NCI-H69 (cell line): Measurements from ENCODE around the gene LCP1.

ENCODE experiments used
- DNase-seq: peaks from one replicate; lab custom pipeline; 2025; lab: John Stamatoyannopoulos, UW

Gene LCP1

GRCh38 chr13:46158983-46159382 is 23.0 kb downstream of the LCP1 start:
- no peak for DNase-seq

DNA sequence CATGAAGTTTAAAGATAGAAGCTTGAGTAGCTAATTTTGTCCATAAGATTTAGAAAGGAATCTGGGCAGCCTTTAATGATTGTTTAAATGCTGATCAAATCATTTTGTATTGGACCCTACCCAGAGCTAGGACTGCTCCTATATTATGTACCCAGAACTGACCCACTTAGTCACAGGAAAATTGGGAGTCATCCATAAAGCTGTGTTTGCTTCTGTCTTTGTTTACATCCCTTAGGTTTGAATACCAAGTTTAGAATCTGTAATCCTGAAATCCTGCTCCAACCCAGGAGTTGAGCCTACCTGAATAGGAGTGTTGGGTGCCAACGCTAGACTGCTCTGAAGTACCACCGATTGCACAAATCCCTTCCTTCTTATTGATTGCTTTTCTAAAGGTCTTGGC is 23.8 kb downstream of the LCP1 start:
- no peak for DNase-seq

DNA sequence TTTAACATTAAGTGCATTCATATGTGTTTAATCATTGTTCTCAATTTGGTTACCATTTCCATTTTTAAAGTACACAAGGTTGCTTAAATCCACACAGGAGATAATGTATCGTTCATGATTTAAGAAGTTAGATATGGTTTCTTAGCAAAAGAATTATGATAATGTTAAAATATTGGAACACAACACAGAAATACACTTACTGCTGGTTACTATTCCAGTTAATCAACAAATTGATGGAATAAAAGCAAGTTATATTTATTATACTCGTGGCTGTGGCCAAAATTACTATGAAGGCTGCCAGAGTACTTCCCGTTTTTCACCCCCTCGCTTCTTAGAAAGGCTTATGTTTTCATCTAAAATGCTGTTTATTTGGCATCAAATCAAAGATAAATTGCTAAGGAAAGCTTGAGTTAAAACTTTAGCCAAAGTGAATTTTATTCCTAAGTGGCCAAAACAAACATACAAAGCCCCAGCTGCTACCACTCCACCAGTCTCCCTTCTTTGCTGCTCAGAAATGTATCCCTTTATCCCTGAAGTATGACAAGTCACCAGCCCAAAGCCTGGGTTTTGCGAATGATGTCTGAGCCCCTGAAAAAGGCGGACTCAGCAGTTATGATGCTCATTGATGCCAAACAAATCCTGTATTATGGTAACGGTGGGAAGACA is 27.7 kb downstream of the LCP1 start:
- no peak for DNase-seq

DNA sequence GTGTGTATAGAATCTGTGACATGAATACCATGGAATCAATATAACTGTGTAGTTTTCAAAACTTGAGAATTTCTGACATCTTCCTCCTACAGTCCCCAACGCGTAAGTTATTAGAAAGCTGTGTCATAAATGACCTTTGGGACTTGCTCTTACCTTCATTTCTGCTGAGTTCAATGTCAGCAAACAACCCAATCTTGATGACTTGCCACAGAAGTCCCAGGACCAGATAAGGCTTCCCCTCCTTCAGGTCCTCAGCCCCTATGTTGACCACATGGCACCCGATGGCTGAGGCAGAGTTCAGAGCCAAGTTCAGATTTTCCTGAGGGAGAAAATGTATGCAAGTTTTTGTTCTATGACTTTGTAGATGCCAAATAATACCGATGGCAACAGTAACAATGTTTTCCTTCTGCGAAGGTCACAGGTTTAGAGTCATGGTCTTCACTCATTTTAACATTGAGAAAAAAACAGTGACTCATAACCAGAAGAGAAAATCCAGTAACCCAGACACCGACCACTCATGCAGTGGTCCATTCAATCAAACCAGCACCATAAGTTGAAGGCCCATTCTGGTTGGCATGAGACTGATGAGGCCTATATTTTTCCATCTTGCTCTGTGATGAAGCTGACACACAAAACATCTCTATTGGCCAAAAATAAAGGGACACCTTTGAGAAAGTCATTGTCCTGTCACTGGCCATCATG is 29.2 kb downstream of the LCP1 start:
- DNase-seq = no peak

GRCh38 chr13:46150134-46150693 is 31.8 kb downstream of the LCP1 start:
- DNase-seq = no peak

DNA sequence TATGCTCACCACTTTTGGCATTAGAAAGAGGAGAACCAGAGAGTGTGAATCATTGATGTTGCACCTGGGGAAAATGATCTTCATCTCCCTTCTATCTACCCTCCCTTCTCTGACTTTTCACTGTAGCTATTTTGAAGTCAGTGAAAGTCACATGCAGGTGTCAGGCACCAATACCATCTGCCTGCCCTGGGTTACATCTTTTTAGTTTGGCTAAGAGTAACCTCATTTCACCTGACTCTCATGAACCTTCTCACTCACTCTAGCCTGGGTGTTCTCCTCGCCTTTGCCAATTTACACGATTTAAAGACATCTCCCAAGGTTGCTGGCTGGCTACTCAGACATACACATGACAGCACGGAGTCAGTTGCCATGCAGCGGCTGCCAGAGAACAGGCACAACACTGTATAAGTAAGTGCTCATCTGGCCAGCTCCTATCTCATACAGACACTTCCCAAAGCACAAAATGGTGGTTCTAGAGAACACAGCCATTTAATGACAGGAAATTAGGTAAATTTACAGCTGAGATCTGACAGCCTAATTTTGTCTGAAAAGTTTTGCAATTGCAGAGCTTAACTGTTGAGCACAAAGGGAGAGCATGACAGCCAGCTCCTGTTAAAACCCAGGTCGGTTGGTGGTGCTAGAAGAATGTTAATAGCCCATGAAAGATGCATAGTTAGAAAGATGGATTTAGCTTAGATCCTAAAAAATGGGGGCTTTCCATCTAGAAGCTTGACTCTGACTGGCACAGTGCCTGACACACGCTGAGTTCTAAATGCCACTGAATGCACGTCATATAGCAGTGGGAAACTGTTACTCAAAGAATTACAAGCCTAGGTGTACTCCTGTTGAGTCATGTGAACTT is 32.5 kb downstream of the LCP1 start:
- DNase-seq = no peak

- peak; percentile 44 for DNase-seq
These were observed 35.1 kb downstream of the LCP1 start for GRCh38 chr13:46146898-46147297.

DNA sequence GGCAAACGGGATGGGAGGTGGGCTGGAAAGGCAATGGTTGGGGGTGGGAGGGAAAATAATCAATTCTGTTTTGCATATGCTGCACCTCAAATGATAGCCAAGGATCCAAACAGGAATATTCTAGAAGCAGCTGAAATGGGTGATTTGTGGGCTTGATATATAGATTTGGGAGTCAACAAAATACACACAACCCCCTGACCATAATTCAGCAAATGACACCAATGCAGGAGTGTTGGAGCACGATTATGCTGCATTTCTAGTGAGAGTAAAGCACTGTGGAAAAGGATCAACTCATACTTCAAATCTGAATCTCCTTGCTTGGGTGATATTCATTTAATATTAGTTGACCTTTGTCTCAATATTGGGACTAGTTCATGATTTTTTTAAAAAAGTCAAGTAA is 36.0 kb downstream of the LCP1 start:
- DNase-seq = no peak

DNA sequence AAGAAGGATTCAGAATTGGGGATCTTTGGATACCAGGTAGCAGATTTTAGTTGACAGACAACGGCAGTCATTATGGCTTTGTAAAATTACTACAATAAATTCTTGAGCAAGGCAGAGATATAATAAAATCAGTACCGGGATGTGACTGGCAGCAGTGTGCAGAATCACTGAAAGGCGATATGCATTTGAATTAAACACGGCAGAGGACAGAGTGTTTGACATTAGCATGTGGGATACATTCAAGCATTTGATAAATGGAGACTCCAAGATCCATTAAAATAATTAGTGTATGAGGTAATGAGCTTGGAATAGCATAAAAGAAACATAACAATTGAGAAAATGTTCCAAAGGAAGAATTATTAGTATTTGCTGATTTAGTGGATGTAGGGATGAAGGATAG is 36.8 kb downstream of the LCP1 start:
- no peak for DNase-seq

GRCh38 chr13:46143184-46143701 is 38.7 kb downstream of the LCP1 start:
- peak; percentile 84 for DNase-seq

DNA sequence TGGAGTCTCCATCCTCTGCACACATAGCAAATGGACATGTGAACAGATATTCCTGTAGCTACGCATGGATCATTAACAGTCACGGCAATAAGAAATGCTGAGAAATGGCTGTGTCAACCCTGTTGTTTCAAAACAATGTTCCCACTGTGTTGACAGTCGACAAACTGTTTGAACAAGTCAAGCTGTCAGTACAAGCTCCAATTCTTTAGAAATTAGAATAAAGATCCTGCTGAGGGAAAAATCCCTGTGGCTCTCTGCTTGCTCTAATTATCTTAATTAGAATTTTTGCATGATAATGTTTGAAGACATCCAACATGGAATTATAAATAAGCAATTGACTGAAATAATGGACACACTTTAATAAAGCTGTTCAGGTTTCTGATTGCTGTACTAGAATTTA is 39.2 kb downstream of the LCP1 start:
- DNase-seq = peak; percentile 88

DNA sequence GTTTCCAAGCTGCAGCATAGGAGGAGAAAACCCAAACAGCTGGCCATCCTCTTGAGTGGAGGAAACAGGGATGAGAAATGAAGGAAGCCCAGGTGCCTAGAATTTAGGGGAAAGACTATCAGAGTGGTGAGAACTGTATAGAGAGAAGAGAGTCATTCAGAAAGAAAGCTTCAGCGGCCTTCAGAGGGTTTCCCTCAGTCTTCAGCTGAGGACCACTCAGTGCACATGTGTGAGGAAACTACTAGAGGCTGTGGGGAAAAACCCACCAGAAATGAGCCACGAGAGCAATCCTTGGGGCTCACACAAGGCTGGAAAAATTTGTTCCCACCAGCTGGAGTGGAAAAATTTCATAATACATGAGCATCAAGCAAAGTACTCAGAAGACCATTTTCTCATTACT is 41.9 kb downstream of the LCP1 start:
- DNase-seq = no peak

GRCh38 chr13:46137627-46138317 is 44.2 kb downstream of the LCP1 start:
- DNase-seq = no peak

- DNase-seq = no peak
These were observed 45.3 kb downstream of the LCP1 start for GRCh38 chr13:46136688-46137087.

DNA sequence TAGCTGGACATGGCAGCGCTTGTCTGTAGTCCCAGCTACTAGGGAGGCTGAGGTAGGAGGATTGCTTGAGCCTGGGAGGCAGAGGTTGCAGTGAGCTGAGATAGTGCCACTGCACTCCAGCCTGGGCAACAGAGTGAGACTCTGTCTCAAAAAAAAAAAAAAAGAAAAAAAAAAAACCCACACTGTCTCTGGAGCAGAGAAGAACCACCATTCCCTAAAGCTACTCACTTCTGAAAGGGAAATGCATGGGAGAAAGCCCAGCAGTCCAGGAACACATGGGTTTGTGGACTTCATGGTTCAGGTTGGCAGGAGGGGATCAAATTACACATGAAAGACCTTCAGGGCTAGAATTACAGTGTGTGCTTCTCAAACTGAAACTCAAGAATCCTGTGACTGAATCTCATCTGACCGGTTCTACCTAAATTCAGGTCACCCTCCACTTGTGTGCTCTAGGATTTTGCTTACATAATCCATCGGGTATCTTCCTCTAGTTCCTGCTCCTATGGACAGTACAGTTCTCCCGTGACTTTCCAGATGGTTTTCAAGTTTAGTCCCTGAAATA is 46.9 kb downstream of the LCP1 start:
- peak; percentile 24 for DNase-seq

- DNase-seq = no peak
These were observed 47.5 kb downstream of the LCP1 start for GRCh38 chr13:46134494-46134893.

GRCh38 chr13:46132109-46132508 is 49.9 kb downstream of the LCP1 start:
- DNase-seq = no peak

GRCh38 chr13:46131705-46132104 is 50.3 kb downstream of the LCP1 start:
- DNase-seq = peak; percentile 13

- DNase-seq = no peak
These were observed 51.9 kb downstream of the LCP1 start for GRCh38 chr13:46129955-46130618.

DNA sequence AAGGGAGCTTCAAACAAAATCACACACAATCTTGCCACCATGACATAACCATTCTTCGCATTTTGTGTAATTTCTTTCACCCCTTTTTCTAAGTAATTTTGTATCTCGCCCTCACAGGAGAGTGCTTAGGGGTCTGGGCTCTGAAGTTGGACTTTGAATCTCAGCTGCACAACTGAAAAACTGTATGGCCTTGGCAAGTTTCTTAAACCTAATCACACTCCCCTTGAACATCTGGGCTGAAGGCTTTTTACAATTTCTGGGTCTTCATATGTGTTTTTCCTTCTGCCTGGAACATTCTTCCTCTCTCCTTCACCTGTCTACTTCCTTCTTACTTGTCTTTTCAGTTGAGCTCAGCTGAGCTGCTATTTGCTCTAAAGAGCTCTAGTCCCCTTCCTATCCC is 52.9 kb downstream of the LCP1 start:
- no peak for DNase-seq
